Measurements from ENCODE around the gene SDK1. TPM values are rescaled to one million over a fixed set of nuclear protein-coding genes. Genes with fewer than 3 reads are reported as not detected.

Gene SDK1
- total RNA-seq, 1 donor from 2014 or later, result 4.3 TPM

GRCh38 chr7:4270941-4271715, 970.1 kb downstream of the SDK1 start:
- no peak for DNase-seq (ENCODE audit: low spot score)
- peaks cover 16% of the 10 kb centered on the region for H3K9me3 Mint-ChIP-seq (ENCODE audit: unreplicated experiment)
- no peaks in the 10 kb centered on the region for H3K4me1 Mint-ChIP-seq (ENCODE audit: unreplicated experiment)
- H3K36me3 Mint-ChIP-seq (ENCODE audit: low read depth, unreplicated experiment), result no peaks in the 10 kb centered on the region
- TF ChIP-seq CTCF (IDR thresholded peaks at IDR 0.05; ENCODE audit: unreplicated experiment), result no peak
- no peak overlapping the region for H3K27ac Mint-ChIP-seq (ENCODE audit: unreplicated experiment)
- H3K4me3 Mint-ChIP-seq (ENCODE audit: unreplicated experiment), result no peak overlapping the region
- peaks cover 4% of the 10 kb centered on the region for H3K27me3 Mint-ChIP-seq (ENCODE audit: unreplicated experiment)

- H3K27ac Mint-ChIP-seq (ENCODE audit: unreplicated experiment), result no peak overlapping the region
- no peak for TF ChIP-seq CTCF (IDR thresholded peaks at IDR 0.05; ENCODE audit: unreplicated experiment)
- DNase-seq (ENCODE audit: low spot score), result no peak
- H3K36me3 Mint-ChIP-seq (ENCODE audit: low read depth, unreplicated experiment), result no peaks in the 10 kb centered on the region
- H3K4me3 Mint-ChIP-seq (ENCODE audit: unreplicated experiment), result no peak overlapping the region
- H3K4me1 Mint-ChIP-seq (ENCODE audit: unreplicated experiment), result no peaks in the 10 kb centered on the region
- H3K27me3 Mint-ChIP-seq (ENCODE audit: unreplicated experiment), result peaks cover 6% of the 10 kb centered on the region
- peaks cover 13% of the 10 kb centered on the region for H3K9me3 Mint-ChIP-seq (ENCODE audit: unreplicated experiment)
Observed at GRCh38 chr7:4271716-4272015, 970.6 kb downstream of the SDK1 start.

GRCh38 chr7:4272141-4272540, 971.1 kb downstream of the SDK1 start:
- Mint-ChIP-seq H3K9me3 (ENCODE audit: unreplicated experiment) (peaks cover 16% of the 10 kb centered on the region), H3K4me1 (ENCODE audit: unreplicated experiment) (no peaks in the 10 kb centered on the region), H3K4me3 (ENCODE audit: unreplicated experiment) (no peak overlapping the region), H3K27ac (ENCODE audit: unreplicated experiment) (no peak overlapping the region), H3K27me3 (ENCODE audit: unreplicated experiment) (peaks cover 8% of the 10 kb centered on the region), H3K36me3 (ENCODE audit: low read depth, unreplicated experiment) (no peaks in the 10 kb centered on the region)
- no peak for TF ChIP-seq CTCF (IDR thresholded peaks at IDR 0.05; ENCODE audit: unreplicated experiment)
- DNase-seq (ENCODE audit: low spot score), result no peak

- H3K9me3 Mint-ChIP-seq (ENCODE audit: unreplicated experiment), result peaks cover 15% of the 10 kb centered on the region
Observed at GRCh38 chr7:4273566-4274230, 972.6 kb downstream of the SDK1 start.

More at GRCh38 chr7:4273566-4274230, 972.6 kb downstream of the SDK1 start:
- Mint-ChIP-seq H3K4me3 (ENCODE audit: unreplicated experiment) (no peak overlapping the region), H3K27ac (ENCODE audit: unreplicated experiment) (no peak overlapping the region), H3K36me3 (ENCODE audit: low read depth, unreplicated experiment) (peaks cover 6% of the 10 kb centered on the region), H3K27me3 (ENCODE audit: unreplicated experiment) (peaks cover 8% of the 10 kb centered on the region), H3K4me1 (ENCODE audit: unreplicated experiment) (no peaks in the 10 kb centered on the region)
- DNase-seq (ENCODE audit: low spot score), result no peak
- TF ChIP-seq CTCF (IDR thresholded peaks at IDR 0.05; ENCODE audit: unreplicated experiment), result no peak

All from endothelial cell (in vitro differentiated cells).